ENCODE measurements around the gene MAPK8.
"Not testable (repeated sequence)": the region's sequence is repeated elsewhere in the genome, so short reads cannot be mapped to it uniquely, and the experiment has no call there.

MAPK8 gene

DNA sequence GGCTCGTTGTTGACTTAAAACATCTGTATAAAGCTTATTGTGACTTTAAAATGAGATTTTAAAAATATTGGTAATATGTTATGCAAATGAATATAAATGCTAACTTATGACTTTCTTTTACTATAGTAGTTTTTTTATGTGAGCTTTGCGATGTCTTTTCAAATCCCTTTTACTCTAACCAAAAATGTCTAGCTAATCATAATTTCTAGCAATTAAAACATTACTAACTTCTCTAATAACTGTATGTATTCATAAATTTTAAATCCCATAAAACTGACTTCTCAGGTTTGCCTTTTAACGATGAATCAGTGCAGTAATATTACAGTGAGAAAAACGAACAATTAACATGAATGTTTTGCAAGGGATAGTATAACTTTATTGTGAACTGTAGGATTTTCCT is 113.2 kb downstream of the MAPK8 start:
- Histone ChIP-seq H3K4me2 (no peak overlapping the region), H3K4me3 (IDR thresholded peaks at IDR 0.05; ENCODE audit: insufficient read depth, low read depth, low read length) (no peak overlapping the region), H2AFZ (ENCODE audit: low read depth) (no peak overlapping the region), H3K27me3 (ENCODE audit: insufficient read depth, low read depth) (no peaks in the 10 kb centered on the region), H4K20me1 (ENCODE audit: insufficient read depth) (no peaks in the 10 kb centered on the region), H3K79me2 (ENCODE audit: insufficient read depth, low read depth) (no peaks in the 10 kb centered on the region), H3K4me1 (ENCODE audit: low read depth, poor library complexity, severe bottlenecking) (no peaks in the 10 kb centered on the region), H3K9ac (no peak overlapping the region), H3K36me3 (ENCODE audit: insufficient read depth) (no peaks in the 10 kb centered on the region), H3K27ac (no peak overlapping the region)
- TF ChIP-seq CTCF (conservative IDR thresholded peaks at IDR 0.05; ENCODE audit: low read depth, low read length) = no peak

DNA sequence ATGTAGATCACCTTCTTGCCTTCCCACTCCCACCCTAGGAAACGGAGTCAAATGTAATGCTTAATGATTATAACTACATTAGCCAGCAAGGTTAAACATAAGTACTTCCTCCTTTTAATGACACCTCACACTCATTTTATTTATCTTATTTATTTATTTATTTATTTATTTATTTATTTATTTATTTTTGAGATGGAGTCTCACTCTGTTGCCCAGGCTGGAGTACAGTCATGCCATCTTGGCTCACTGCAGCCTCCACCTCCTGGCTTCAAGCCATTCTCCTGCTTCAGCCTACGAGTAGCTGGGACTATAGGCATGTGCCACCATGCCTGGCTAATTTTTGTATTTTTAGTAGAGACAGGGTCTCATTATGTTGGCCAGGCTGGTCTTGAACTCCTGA is 115.4 kb downstream of the MAPK8 start:
- H3K4me3 ChIP-seq (IDR thresholded peaks at IDR 0.05; ENCODE audit: insufficient read depth, low read depth, low read length); H3K27me3 ChIP-seq (ENCODE audit: insufficient read depth, low read depth); H4K20me1 ChIP-seq (ENCODE audit: insufficient read depth); H3K27ac ChIP-seq; H3K4me1 ChIP-seq (ENCODE audit: low read depth, poor library complexity, severe bottlenecking); H2AFZ ChIP-seq (ENCODE audit: low read depth); H3K9ac ChIP-seq; H3K4me2 ChIP-seq; H3K36me3 ChIP-seq (ENCODE audit: insufficient read depth); H3K79me2 ChIP-seq (ENCODE audit: insufficient read depth, low read depth): not testable (repeated sequence)

DNA sequence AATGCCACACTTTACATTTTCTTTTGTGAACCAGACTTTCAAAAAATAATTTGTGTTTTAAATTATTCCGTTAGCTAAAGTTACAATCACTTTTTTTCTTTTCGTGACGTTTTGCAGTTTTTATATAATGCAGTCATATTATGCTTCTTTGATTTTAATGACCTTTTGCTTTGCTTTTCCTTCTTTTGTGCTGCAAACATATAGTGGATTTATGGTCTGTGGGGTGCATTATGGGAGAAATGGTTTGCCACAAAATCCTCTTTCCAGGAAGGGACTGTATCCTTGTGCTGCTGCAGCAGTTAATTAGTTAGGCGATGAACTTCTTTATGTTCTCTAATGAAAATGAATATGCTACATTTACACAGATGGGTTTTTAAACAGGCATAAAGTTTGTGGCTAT is 117.4 kb downstream of the MAPK8 start:
- no peaks in the 10 kb centered on the region for H3K4me1 ChIP-seq (ENCODE audit: low read depth, poor library complexity, severe bottlenecking)
- H2AFZ ChIP-seq (ENCODE audit: low read depth) = no peak overlapping the region
- H4K20me1 ChIP-seq (ENCODE audit: insufficient read depth) = no peaks in the 10 kb centered on the region
- no peaks in the 10 kb centered on the region for H3K36me3 ChIP-seq (ENCODE audit: insufficient read depth)
- no peak for TF ChIP-seq CTCF (conservative IDR thresholded peaks at IDR 0.05; ENCODE audit: low read depth, low read length)
- H3K9ac ChIP-seq = no peak overlapping the region
- H3K27me3 ChIP-seq (ENCODE audit: insufficient read depth, low read depth) = no peaks in the 10 kb centered on the region
- H3K4me3 ChIP-seq (IDR thresholded peaks at IDR 0.05; ENCODE audit: insufficient read depth, low read depth, low read length) = no peak overlapping the region
- H3K79me2 ChIP-seq (ENCODE audit: insufficient read depth, low read depth) = no peaks in the 10 kb centered on the region
- no peak overlapping the region for H3K4me2 ChIP-seq
- H3K27ac ChIP-seq = no peak overlapping the region

DNA sequence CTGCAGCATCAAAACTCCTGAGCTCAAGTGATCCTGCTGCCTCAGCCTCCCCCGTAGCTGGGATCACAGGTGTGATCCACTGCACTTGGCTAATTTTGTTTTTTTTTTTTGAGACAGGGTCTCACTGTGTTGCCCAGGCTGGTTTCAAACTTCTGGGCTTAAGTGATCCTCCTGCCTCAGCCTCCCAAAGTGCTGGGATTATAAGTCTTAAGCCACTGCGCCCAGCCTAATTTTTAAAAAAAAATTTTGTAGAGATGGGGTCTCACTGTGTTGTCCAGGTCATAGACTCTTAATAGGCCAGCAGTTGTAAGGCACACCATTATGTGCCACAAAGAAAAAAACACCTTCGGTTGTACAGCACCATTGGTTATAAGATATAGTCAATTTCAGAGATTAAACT is 122.4 kb downstream of the MAPK8 start:
- no peak overlapping the region for H3K4me3 ChIP-seq (IDR thresholded peaks at IDR 0.05; ENCODE audit: insufficient read depth, low read depth, low read length)
- H3K27me3 ChIP-seq (ENCODE audit: insufficient read depth, low read depth) = no peaks in the 10 kb centered on the region
- H3K4me1 ChIP-seq (ENCODE audit: low read depth, poor library complexity, severe bottlenecking) = no peaks in the 10 kb centered on the region
- H3K9ac ChIP-seq = no peak overlapping the region
- no peak overlapping the region for H2AFZ ChIP-seq (ENCODE audit: low read depth)
- no peak overlapping the region for H3K4me2 ChIP-seq
- TF ChIP-seq CTCF (conservative IDR thresholded peaks at IDR 0.05; ENCODE audit: low read depth, low read length) = no peak
- H3K79me2 ChIP-seq (ENCODE audit: insufficient read depth, low read depth) = no peaks in the 10 kb centered on the region
- H3K27ac ChIP-seq = no peak overlapping the region
- H3K36me3 ChIP-seq (ENCODE audit: insufficient read depth) = no peaks in the 10 kb centered on the region
- no peaks in the 10 kb centered on the region for H4K20me1 ChIP-seq (ENCODE audit: insufficient read depth)

GRCh38 chr10:48429309-48429708 is 122.8 kb downstream of the MAPK8 start:
- Histone ChIP-seq H4K20me1 (ENCODE audit: insufficient read depth) (no peaks in the 10 kb centered on the region), H3K4me3 (IDR thresholded peaks at IDR 0.05; ENCODE audit: insufficient read depth, low read depth, low read length) (no peak overlapping the region), H3K79me2 (ENCODE audit: insufficient read depth, low read depth) (no peaks in the 10 kb centered on the region), H3K4me2 (no peak overlapping the region), H3K27me3 (ENCODE audit: insufficient read depth, low read depth) (no peaks in the 10 kb centered on the region), H3K36me3 (ENCODE audit: insufficient read depth) (no peaks in the 10 kb centered on the region), H3K9ac (no peak overlapping the region), H2AFZ (ENCODE audit: low read depth) (no peak overlapping the region), H3K4me1 (ENCODE audit: low read depth, poor library complexity, severe bottlenecking) (no peaks in the 10 kb centered on the region), H3K27ac (no peak overlapping the region)
- no peak for TF ChIP-seq CTCF (conservative IDR thresholded peaks at IDR 0.05; ENCODE audit: low read depth, low read length)

Measured in KMS-11 (cell line).